HG02981 (cell line): ENCODE data around the gene IYD.
"Not testable (repeated sequence)": the region's sequence is repeated elsewhere in the genome, so short reads cannot be mapped to it uniquely, and the experiment has no call there.

Experiments
- ATAC-seq: cut with Tn5 transposase; IDR thresholded peaks from one replicate; pipeline ENCODE4 v1.9.1; 2021; ENCODE audit warnings: mild to moderate bottlenecking, moderate library complexity; ENCODE audit not compliant: unreplicated experiment

The IYD gene

DNA sequence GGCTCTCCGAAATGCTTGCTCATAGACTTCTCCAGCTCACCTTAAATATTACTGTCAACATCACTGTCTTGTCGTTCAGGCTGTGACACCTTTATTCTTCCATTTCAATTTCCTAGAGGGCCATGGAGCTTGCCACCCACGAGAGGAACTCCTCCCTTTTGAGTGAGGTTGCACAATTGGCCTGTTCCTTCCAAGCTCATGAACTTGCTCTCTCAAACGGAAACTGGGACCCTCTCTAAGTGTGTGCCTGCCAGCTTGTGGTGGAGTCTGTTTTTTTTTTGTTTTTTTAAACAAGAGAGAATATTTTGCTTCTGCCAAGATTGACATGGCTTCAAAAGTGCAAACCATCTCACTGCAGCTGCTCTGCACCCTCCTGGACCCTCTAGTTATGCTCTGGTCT, 19.3 kb upstream of the IYD start:
- no peak for ATAC-seq

DNA sequence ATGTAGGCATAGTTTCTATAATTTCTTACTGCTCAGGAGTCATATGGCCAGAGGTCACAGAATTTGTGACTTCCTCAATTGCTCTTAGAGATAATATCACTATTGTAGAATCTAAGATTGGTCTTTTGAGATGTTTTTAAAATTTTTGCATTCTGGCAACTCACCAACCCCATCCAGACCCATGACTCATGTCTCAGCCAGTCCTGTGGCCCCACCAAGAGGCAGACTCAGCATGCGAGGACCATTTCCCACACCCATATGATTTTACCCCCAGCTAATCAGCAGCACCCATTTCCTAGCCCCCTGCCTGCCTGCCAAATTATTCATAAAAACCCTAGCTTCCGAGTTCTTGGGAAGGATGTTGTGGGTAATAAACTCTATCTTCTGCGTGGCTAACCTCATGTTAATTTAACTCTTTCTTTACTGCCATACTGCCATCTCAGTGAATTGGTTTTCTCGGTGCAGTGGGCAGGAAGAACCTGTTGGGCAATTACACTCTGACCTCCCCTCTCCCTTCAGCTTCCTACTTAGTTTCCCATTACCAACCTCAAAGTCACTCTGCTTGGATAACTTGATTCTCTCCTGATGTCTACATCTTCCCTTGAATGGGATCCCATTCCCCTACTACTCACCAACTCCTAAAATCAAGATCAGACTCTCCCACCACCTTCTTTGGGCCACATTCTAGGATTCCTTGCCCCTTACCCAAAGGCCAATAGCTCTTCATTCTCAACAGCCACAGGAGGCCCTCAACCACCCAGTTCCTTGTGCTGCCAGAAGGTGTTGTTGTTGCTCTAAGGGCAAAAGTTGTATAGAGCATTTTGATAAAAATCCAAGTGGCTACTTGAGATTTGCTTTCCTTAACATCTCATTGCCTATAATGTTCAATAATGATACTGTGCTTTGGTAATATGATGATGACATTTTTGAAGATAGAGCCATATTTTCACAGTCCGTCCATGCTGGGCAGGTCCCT, 16.2 kb upstream of the IYD start:
- no peak for ATAC-seq

- ATAC-seq = no peak
Measured at GRCh38 chr6:150353445-150353844, 15.4 kb upstream of the IYD start.

GRCh38 chr6:150354754-150355571, 13.8 kb upstream of the IYD start:
- ATAC-seq = no peak

GRCh38 chr6:150355932-150356331, 12.9 kb upstream of the IYD start:
- ATAC-seq = no peak

DNA sequence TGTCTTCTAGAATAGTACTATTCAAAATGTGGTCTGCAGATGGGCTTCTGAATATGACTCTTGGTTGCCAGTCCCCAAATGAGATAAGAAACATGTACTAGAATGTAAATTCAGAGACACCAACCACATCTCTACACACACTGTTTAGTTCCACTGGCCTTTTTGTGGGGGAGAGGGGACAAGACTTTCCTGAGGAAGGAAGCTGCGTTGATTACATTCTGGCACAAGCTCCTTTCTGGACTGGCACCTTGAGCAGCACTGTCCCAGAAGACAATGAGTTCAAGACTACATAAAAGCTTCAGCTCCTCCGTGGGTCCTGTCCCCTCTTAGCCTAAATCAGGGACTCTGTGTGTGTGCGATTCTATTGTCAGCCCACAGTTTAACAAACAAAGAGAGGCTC, 6.9 kb upstream of the IYD start:
- no peak for ATAC-seq

DNA sequence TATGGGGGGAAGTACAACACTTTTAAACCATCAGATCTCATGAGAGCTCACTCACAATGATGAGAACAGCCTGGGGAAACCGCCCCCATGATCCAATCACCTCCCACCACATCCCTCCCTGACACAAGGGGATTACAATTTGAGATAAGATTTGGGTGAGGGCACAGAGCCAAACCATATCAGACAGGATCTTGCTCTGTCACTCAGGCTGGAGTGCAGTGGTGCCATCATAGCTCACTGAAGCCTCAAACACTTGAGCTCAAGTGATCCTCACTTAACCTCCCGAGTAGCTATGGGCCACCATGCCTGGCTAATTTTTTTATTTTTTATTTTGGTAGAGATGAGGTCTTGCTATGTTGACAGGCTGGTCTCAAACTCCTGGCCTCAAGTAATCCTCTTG, 5.1 kb upstream of the IYD start:
- ATAC-seq = no peak

DNA sequence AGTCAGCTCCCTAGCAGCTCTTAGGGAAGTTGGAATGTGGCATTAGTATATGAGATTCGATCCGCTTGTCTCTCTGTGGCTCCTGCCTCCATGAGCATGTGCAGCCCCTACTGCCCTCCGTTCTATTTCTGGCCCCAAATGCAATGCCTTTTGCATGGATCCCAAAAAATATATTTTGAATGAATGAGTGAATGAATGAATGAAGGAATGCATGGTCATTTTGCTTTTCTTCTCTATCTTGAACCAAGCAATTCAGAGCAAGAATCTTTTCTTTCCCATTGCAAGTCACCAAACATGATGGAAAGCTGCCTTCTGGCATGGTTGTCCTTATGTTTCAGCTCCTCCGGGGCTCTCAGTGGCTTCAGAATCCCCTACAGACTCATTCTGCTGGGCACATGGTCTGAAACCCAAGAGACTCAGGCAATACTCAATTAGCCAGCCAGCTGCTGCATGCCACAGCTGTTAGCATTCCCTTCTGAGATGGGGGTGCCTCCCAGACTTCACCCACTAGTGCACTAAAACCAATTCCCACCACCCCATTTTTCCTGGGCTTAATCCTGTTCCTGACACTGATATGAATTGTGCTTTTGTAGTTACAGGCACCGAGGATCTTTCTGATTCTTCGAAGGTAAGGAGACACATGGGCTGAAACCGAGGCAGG, 2.6 kb upstream of the IYD start:
- ATAC-seq = no peak

- no peak for ATAC-seq
Measured at GRCh38 chr6:150369408-150369807, 596 bp downstream of the IYD start.

- ATAC-seq = no peak
Measured at GRCh38 chr6:150370112-150370511, 1.3 kb downstream of the IYD start.

- ATAC-seq = no peak
Measured at GRCh38 chr6:150371356-150371755, 2.5 kb downstream of the IYD start.

DNA sequence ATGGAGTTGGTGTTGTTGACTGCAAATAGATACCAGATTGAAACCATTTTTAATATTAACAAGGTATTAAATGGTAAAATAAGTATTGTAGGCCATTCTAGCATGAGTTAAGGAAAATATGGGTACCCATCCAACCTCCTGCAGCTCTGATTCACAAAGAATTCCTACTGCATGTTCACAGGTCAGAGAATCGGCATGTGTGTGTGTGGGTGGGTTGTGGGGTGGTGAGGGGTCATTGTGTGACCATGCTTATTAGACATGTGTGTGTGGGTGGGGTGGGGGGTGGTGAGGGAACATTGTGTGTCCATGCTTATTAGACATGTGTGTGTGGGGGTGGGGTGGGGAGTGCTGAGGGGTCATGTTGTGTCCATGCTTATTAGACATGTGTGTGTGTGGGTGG, 3.2 kb downstream of the IYD start:
- ATAC-seq = no peak

DNA sequence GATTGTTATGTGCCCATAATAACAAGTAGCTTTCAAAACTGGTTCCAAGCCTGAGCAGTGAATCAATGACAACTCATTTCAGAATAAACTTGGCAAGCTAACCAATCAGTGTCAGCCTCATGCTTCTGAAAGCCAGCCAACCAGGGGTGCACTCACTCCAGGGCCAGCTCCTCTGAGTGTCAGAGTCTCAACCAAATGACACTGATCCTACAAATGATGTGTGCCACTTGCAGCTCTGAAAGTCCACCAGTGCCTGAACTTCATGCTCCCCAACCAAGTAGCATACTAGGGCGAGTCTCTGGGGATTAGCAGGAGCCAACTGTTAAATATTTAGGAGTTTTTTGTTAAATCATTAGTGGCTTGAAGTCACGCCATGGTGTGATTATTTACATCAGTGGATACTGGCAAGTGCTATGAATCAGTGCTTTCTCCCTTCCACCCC, 4.5 kb downstream of the IYD start:
- ATAC-seq = no peak

- not testable (repeated sequence) for ATAC-seq
Measured at GRCh38 chr6:150374346-150374745, 5.5 kb downstream of the IYD start.

DNA sequence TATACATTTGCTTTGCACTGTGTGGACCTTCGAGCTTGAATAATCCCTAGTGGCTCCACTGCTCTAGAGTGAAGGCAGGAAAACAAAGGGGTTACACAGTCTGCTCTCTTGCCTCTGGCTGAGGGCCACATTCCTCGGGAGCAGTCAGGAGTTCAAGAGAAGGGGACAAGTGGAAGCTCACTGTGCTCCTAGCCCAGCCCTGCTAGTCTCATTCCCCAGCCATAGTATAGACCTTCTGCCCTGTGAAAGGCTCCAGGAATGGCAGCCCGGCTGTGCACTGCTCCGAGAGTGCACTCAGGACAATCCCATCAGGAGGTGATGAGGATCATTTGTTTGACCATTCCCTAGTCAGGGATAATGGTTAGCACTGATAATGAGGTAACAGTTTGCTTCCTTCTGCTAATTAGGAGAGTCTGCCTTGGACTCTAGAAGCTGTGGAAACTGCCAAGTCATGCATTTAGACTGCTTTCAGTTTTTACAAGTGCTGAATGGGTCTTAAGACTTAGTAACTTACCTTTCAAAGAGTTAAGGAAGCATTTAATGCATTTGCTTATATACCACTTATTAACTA, 8.5 kb downstream of the IYD start:
- no peak for ATAC-seq

DNA sequence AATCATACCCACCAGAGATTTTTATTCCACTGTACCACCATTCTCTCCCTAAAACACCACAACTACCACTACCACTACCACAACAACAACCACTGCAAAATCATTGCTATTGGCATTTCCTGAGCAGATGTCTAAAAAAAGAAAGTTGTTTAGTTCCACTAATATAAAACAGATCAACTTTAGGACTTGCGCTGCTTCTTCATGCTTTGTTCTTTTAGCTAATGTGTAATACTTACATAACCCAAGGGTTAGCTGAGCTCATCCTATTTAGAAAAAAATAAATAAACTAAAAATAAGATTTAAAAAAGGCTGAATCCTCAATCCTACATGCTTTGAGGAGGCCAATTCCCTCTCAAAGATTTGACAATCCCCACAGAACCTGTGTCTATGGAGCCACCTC, 11.4 kb downstream of the IYD start:
- ATAC-seq = no peak

- no peak for ATAC-seq
Measured at GRCh38 chr6:150382171-150382570, 13.4 kb downstream of the IYD start.

GRCh38 chr6:150391414-150391813, 22.6 kb downstream of the IYD start:
- ATAC-seq = no peak

- no peak for ATAC-seq
Measured at GRCh38 chr6:150391890-150392289, 23.1 kb downstream of the IYD start.

DNA sequence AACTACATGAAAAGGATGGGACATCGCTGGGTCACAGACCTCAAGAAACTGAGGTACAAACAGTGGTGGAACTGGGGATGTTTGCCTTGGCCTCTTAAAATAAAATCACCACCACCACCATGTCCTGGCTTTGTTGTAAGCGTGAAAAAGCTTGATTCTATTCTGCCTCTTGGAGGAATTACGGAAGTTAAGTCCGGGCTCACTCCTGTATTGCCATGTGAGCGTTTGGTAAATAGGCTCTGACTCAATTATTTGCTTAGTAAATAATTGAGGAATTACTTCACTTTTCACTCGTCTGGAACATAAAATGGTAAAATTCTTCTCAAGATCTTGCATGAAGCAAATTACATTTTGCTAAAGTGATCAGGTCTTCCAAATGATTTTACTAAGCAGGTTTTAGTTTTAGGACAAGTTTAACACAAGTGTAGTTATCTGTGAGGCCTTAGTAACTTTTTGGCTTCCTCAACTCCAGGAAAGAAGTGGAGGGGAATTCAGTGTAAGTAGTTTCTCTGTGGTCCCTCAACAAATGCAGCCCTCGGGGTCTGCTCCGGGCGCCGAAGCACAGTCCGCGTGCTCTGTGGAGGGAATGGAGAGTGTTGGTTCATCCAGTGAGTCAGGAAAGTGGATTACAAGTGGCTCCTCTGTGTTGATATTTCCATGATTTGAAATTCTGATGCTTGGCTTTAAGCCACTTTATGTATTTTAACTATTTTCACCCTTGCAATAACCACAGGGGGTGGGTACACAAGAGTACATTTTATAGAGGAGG, 23.8 kb downstream of the IYD start:
- no peak for ATAC-seq
